Measurements from ENCODE around the gene BAZ2B.

DNA sequence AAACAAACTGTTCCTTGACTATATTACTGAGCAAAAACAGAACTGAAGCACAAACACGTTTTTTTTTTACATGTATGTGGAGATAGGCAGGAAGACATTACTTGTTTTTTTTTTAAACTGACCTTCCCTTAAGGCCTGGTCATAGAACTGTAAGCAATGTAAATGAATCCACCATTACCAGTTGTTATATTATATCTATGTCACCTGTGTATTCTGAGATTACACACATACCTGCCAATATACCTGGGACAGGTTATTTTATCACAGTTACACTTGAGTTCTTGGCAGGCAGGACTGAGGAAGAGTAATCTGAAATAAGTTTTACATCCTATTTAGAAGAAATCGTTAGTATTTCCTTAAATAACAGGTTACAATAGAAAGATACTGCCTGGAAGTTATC lies 155.3 kb downstream of the BAZ2B start:
- no peak for TF ChIP-seq MXI1 (conservative IDR thresholded peaks at IDR 0.05; ENCODE audit: poor library complexity, severe bottlenecking)
- TF ChIP-seq, protein P1, sequence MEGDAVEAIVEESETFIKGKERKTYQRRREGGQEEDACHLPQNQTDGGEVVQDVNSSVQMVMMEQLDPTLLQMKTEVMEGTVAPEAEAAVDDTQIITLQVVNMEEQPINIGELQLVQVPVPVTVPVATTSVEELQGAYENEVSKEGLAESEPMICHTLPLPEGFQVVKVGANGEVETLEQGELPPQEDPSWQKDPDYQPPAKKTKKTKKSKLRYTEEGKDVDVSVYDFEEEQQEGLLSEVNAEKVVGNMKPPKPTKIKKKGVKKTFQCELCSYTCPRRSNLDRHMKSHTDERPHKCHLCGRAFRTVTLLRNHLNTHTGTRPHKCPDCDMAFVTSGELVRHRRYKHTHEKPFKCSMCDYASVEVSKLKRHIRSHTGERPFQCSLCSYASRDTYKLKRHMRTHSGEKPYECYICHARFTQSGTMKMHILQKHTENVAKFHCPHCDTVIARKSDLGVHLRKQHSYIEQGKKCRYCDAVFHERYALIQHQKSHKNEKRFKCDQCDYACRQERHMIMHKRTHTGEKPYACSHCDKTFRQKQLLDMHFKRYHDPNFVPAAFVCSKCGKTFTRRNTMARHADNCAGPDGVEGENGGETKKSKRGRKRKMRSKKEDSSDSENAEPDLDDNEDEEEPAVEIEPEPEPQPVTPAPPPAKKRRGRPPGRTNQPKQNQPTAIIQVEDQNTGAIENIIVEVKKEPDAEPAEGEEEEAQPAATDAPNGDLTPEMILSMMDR (IDR thresholded peaks at IDR 0.05; ENCODE audit: poor library complexity, severe bottlenecking): no peak
- no peak for TF ChIP-seq EZH2 (IDR thresholded peaks at IDR 0.05; ENCODE audit: borderline replicate concordance, insufficient read depth, low read length, poor library complexity, severe bottlenecking)
- no peak for TF ChIP-seq EP300 (conservative IDR thresholded peaks at IDR 0.05; ENCODE audit: poor library complexity, severe bottlenecking)
- no peak for TF ChIP-seq POLR2AphosphoS5 (IDR thresholded peaks at IDR 0.05)
- TF ChIP-seq, protein P2, sequence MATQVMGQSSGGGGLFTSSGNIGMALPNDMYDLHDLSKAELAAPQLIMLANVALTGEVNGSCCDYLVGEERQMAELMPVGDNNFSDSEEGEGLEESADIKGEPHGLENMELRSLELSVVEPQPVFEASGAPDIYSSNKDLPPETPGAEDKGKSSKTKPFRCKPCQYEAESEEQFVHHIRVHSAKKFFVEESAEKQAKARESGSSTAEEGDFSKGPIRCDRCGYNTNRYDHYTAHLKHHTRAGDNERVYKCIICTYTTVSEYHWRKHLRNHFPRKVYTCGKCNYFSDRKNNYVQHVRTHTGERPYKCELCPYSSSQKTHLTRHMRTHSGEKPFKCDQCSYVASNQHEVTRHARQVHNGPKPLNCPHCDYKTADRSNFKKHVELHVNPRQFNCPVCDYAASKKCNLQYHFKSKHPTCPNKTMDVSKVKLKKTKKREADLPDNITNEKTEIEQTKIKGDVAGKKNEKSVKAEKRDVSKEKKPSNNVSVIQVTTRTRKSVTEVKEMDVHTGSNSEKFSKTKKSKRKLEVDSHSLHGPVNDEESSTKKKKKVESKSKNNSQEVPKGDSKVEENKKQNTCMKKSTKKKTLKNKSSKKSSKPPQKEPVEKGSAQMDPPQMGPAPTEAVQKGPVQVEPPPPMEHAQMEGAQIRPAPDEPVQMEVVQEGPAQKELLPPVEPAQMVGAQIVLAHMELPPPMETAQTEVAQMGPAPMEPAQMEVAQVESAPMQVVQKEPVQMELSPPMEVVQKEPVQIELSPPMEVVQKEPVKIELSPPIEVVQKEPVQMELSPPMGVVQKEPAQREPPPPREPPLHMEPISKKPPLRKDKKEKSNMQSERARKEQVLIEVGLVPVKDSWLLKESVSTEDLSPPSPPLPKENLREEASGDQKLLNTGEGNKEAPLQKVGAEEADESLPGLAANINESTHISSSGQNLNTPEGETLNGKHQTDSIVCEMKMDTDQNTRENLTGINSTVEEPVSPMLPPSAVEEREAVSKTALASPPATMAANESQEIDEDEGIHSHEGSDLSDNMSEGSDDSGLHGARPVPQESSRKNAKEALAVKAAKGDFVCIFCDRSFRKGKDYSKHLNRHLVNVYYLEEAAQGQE (IDR thresholded peaks at IDR 0.05; ENCODE audit: borderline replicate concordance): no peak
- TF ChIP-seq TAF1 (IDR thresholded peaks at IDR 0.05; ENCODE audit: low read depth): no peak
- no peak for TF ChIP-seq RAD21 (conservative IDR thresholded peaks at IDR 0.05)
